Gastrocnemius medialis (tissue), 4 donors: ENCODE measurements around the gene ANAPC7. TPM values are rescaled to one million over a fixed set of nuclear protein-coding genes. Genes with fewer than 3 reads are reported as not detected.

Source experiments
- ATAC-seq, 2 donors: fragments of 150-250 bp; one replicate each; pipeline ENCODE4 v1.9.1; 2016
- DNase-seq, 2 donors: peaks; one replicate each; pipeline ENCODE4 v3.0.0-alpha.2; 2019
- H3K27ac ChIP-seq, 4 donors: fragments of 200-600 bp; sonication (generic); 1 replicate in 1 of 4; 2 replicates in 3 of 4; pipeline ENCODE4 v1.5.1; 2016 to 2018; ENCODE audit warnings: mild to moderate bottlenecking in 2 of 4, moderate library complexity in 1 of 4
- H3K27me3 ChIP-seq, 3 donors: fragments of 200-600 bp; sonication (generic) in 2 of 3; 1 replicate in 1 of 3; 2 replicates in 2 of 3; pipeline versions ENCODE4 v1.5.1 to v1.6.0; 2016 to 2019; ENCODE audit warnings: mild to moderate bottlenecking in 1 of 3, moderate library complexity in 1 of 3
- H3K36me3 ChIP-seq, 2 donors: fragments of 200-600 bp; sonication (generic) in 1 of 2; one replicate each; pipeline ENCODE4 v1.5.1; 2017 to 2018
- H3K4me1 ChIP-seq, 2 donors: fragments of 200-600 bp; sonication (generic) in 1 of 2; one replicate each; pipeline ENCODE4 v1.5.1; 2016 to 2017; ENCODE audit warnings: mild to moderate bottlenecking in 2 of 2
- H3K4me3 ChIP-seq, 4 donors: fragments of 200-600 bp; sonication (generic) in 3 of 4; 1 replicate in 1 of 4; 2 replicates in 3 of 4; pipeline ENCODE4 v1.5.1; 2016 to 2019; ENCODE audit warnings: mild to moderate bottlenecking in 2 of 4
- H3K9me3 ChIP-seq, 3 donors: fragments of 200-600 bp; sonication (generic) in 2 of 3; 1 replicate in 1 of 3; 2 replicates in 2 of 3; pipeline ENCODE4 v1.5.1; 2016 to 2019
- POLR2A ChIP-seq, 2 donors: fragments of 450-650 bp; IDR thresholded peaks; one replicate each; pipeline ENCODE4 v1.6.1; 2017; ENCODE audit warnings: antibody characterized with exemption in 2 of 2, mild to moderate bottlenecking in 2 of 2, moderate library complexity in 2 of 2
- in situ Hi-C, 4 donors: fragments of 200-750 bp; cut with MboI; loops; one replicate each; pipeline versions ENCODE4 v1.15.0 to v1.8.0; 2017; ENCODE audit warnings: low sequenced_read_pairs in 4 of 4
- intact Hi-C: fragments of 100-400 bp; cut with DNase I; formaldehyde crosslinking; loops from one replicate; pipeline ENCODE4 v1.15.1; 2023; ENCODE audit warnings: low total_unique reads
- total RNA-seq, 4 donors: library from RNA; depleted of rRNA; stranded (reverse); fragments of >200 nt; gene quantifications; one replicate each; pipeline versions ENCODE4 v1.1.0 to v1.2.3, GENCODE V29; 2016
- TF ChIP-seq, protein P1 (sequence below), 5 experiments: fragments of 450-650 bp in 3 of 5; fragments of 200-600 bp in 2 of 5; sonication (generic) in 2 of 5; IDR thresholded peaks in 4 of 5; conservative IDR thresholded peaks in 1 of 5; 1 replicate in 4 of 5; 2 replicates in 1 of 5; pipeline ENCODE4 v1.5.1; 2016 to 2019; ENCODE audit warnings: antibody characterized with exemption in 5 of 5, mild to moderate bottlenecking in 3 of 5, moderate library complexity in 3 of 5

ANAPC7 gene
- total RNA-seq, 4 donors from 2014 or later, result 27.5 to 57.1 (median 38.2) TPM

DNA sequence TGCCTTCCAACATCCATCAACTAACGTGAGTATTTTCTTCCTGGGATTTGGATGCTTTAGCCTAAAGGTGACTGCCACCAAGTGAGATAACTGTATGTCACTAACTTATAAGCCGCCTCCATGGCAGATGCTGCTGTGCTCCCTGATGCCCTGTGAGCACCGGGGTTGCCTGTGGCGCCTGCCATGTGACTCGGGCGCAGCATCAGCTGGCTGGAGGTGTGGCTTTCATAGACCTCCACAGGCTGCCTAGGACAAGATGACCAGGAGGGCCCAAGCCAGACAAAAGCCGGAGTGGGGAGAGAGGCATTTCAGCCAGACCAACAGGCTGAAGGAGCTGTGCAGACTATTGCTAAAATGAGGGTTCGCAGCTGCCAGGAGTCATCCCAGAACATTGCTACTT, 55.7 kb downstream of the ANAPC7 start:
- H3K4me1 ChIP-seq, result no peaks in the 10 kb centered on the region

DNA sequence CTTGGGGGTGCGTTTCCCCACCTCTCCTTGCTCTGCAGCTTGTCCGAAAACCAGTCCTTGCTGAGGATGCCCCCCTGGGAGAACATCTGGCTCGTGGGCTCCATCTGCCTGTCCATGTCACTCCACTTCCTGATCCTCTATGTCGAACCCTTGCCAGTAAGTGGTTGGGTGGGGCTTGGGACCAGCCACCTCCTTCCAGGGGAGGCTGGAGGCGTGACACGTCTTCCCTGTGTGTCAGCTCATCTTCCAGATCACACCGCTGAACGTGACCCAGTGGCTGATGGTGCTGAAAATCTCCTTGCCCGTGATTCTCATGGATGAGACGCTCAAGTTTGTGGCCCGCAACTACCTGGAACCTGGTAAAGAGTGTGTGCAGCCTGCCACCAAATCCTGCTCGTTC, 57.5 kb downstream of the ANAPC7 start:
- in situ Hi-C loops, result no loop called here
- ATAC-seq, result no peak
- intact Hi-C loops, result no loop called here
- Histone ChIP-seq H3K36me3 (peaks cover 10 to 100% of the 10 kb centered on the region in 2 donors), H3K9me3 (no peaks in the 10 kb centered on the region), H3K4me3 (no peak overlapping the region), H3K4me1 (no peaks in the 10 kb centered on the region), H3K27me3 (no peaks in the 10 kb centered on the region), H3K27ac (peak overlapping the region in 3 of 4 donors; percentile 27 to 60 (median 54))
- no peak for DNase-seq
- TF ChIP-seq POLR2A (IDR thresholded peaks at IDR 0.05), result no peak
- TF ChIP-seq, protein P1, sequence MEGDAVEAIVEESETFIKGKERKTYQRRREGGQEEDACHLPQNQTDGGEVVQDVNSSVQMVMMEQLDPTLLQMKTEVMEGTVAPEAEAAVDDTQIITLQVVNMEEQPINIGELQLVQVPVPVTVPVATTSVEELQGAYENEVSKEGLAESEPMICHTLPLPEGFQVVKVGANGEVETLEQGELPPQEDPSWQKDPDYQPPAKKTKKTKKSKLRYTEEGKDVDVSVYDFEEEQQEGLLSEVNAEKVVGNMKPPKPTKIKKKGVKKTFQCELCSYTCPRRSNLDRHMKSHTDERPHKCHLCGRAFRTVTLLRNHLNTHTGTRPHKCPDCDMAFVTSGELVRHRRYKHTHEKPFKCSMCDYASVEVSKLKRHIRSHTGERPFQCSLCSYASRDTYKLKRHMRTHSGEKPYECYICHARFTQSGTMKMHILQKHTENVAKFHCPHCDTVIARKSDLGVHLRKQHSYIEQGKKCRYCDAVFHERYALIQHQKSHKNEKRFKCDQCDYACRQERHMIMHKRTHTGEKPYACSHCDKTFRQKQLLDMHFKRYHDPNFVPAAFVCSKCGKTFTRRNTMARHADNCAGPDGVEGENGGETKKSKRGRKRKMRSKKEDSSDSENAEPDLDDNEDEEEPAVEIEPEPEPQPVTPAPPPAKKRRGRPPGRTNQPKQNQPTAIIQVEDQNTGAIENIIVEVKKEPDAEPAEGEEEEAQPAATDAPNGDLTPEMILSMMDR (IDR thresholded peaks at IDR 0.05 in 4 of 5, conservative IDR thresholded peaks at IDR 0.05 in 1 of 5), result no peak

More for the DNA sequence above, 55.7 kb downstream of the ANAPC7 start:
- no peaks in the 10 kb centered on the region for H3K27me3 ChIP-seq
- H3K27ac ChIP-seq, result peak overlapping the region in 1 of 4 donors; percentile 39
- DNase-seq, result no peak
- TF ChIP-seq, protein P1 (IDR thresholded peaks at IDR 0.05 in 4 of 5, conservative IDR thresholded peaks at IDR 0.05 in 1 of 5), result no peak
- TF ChIP-seq POLR2A (IDR thresholded peaks at IDR 0.05), result no peak
- intact Hi-C loops, result no loop called here
- in situ Hi-C loops, result no loop called here
- peaks cover 8 to 85% of the 10 kb centered on the region in 2 donors for H3K36me3 ChIP-seq
- ATAC-seq, result no peak
- H3K9me3 ChIP-seq, result no peaks in the 10 kb centered on the region
- H3K4me3 ChIP-seq, result no peak overlapping the region

GRCh38 chr12:110345176-110345661, 58.3 kb downstream of the ANAPC7 start:
- TF ChIP-seq, protein P1 (IDR thresholded peaks at IDR 0.05 in 4 of 5, conservative IDR thresholded peaks at IDR 0.05 in 1 of 5), result no peak
- no peak for TF ChIP-seq POLR2A (IDR thresholded peaks at IDR 0.05)
- intact Hi-C loops (no loop called here), in situ Hi-C loops (no loop called here)
- H3K4me3 ChIP-seq, result no peak overlapping the region
- no peaks in the 10 kb centered on the region for H3K4me1 ChIP-seq
- H3K36me3 ChIP-seq, result peaks cover 12 to 100% of the 10 kb centered on the region in 2 donors
- peak in 1 of 2 donors; percentile 6 for ATAC-seq
- H3K27me3 ChIP-seq, result no peaks in the 10 kb centered on the region
- no peaks in the 10 kb centered on the region for H3K9me3 ChIP-seq
- no peak for DNase-seq
- peak overlapping the region; percentile 5 to 60 (median 40) for H3K27ac ChIP-seq

DNA sequence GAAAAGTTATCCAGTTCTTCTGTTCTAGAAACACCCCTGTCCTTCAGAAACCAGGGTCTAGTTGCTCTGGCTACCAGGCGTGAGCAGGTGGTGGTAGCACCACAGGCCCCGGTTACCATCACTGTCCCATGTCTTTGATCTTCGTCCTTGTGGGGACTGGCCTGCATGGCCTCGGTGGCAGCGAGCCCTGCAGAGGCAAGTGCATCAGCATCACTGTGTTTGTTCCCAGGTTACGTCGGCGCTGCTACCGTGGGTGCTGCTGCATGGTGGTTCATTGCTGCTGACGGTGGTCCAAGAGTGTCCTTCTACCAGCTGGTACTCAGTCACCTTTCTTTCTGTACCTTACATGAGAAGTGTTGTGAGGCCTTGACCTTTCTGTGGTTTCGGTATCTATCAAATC, 58.9 kb downstream of the ANAPC7 start:
- no peak overlapping the region for H3K4me3 ChIP-seq
- no peaks in the 10 kb centered on the region for H3K27me3 ChIP-seq
- H3K36me3 ChIP-seq, result peaks cover 16 to 100% of the 10 kb centered on the region in 2 donors
- in situ Hi-C loops (no loop called here), intact Hi-C loops (no loop called here)
- ATAC-seq, result no peak
- H3K9me3 ChIP-seq, result no peaks in the 10 kb centered on the region
- H3K4me1 ChIP-seq, result no peaks in the 10 kb centered on the region
- no peak for DNase-seq
- TF ChIP-seq POLR2A (IDR thresholded peaks at IDR 0.05), result no peak
- TF ChIP-seq, protein P1 (IDR thresholded peaks at IDR 0.05 in 4 of 5, conservative IDR thresholded peaks at IDR 0.05 in 1 of 5), result no peak
- H3K27ac ChIP-seq, result peak overlapping the region; percentile 5 to 60 (median 40)
